Type B pancreatic cell (in vitro differentiated cells): ENCODE results near the gene RSRC1. TPM values are rescaled to one million over a fixed set of nuclear protein-coding genes. Genes with fewer than 3 reads are reported as not detected.
"Not testable (repeated sequence)": the region's sequence is repeated elsewhere in the genome, so short reads cannot be mapped to it uniquely, and the experiment has no call there.

Experiments used
- DNase-seq: peaks from one replicate; pipeline ENCODE4 v3.0.0; 2021; ENCODE audit warnings: mixed read lengths; ENCODE audit not compliant: unreplicated experiment; ENCODE audit errors: extremely low spot score
- H3K27ac Mint-ChIP-seq: 2 replicates; pipeline ENCODE4 v1.8.0; 2021; ENCODE audit warnings: mild to moderate bottlenecking, mixed read lengths
- H3K27me3 Mint-ChIP-seq: 2 replicates; pipeline ENCODE4 v1.8.0; 2021; ENCODE audit warnings: mixed read lengths
- H3K36me3 Mint-ChIP-seq: 2 replicates; pipeline ENCODE4 v1.8.0; 2021; ENCODE audit warnings: mixed read lengths
- H3K4me1 Mint-ChIP-seq: one replicate; pipeline ENCODE4 v1.8.0; 2021; ENCODE audit warnings: mixed read lengths; ENCODE audit not compliant: unreplicated experiment
- H3K4me3 Mint-ChIP-seq: 2 replicates; pipeline ENCODE4 v1.8.0; 2021; ENCODE audit warnings: mild to moderate bottlenecking, mixed read lengths
- H3K9me3 Mint-ChIP-seq: 2 replicates; pipeline ENCODE4 v1.8.0; 2021; ENCODE audit warnings: mixed read lengths
- long read RNA-seq: library from polyadenylated mRNA; unstranded; transcript quantifications from one replicate; pipeline ENCODE4 v2.0.0, GENCODE V29; 2020
- total RNA-seq: library from RNA; stranded (reverse); gene quantifications from 2 replicates; pipeline ENCODE4 v1.2.1, GENCODE V29; 2021; ENCODE audit warnings: low replicate concordance
- TF ChIP-seq, protein P1 (sequence below): fragments of 200-600 bp; sonication (generic); conservative IDR thresholded peaks from 2 replicates; pipeline ENCODE4 v1.5.0; 2021; ENCODE audit warnings: antibody characterized with exemption, mild to moderate bottlenecking

The RSRC1 gene, protein sequence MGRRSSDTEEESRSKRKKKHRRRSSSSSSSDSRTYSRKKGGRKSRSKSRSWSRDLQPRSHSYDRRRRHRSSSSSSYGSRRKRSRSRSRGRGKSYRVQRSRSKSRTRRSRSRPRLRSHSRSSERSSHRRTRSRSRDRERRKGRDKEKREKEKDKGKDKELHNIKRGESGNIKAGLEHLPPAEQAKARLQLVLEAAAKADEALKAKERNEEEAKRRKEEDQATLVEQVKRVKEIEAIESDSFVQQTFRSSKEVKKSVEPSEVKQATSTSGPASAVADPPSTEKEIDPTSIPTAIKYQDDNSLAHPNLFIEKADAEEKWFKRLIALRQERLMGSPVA
- total RNA-seq: 29.3 and 34.6 TPM in 2 replicates
- long read RNA-seq, transcript RSRC1-201 (10 exons, 1,727 nt): minor isoform, 6 of 27 reads
- long read RNA-seq, transcript RSRC1-215 (10 exons, 1,738 nt): major isoform, 9 of 27 reads
- long read RNA-seq, partial matches to known transcripts: 8 of 27 reads
- long read RNA-seq, other reads (novel, unspliced or antisense): 2 of 27 reads

DNA sequence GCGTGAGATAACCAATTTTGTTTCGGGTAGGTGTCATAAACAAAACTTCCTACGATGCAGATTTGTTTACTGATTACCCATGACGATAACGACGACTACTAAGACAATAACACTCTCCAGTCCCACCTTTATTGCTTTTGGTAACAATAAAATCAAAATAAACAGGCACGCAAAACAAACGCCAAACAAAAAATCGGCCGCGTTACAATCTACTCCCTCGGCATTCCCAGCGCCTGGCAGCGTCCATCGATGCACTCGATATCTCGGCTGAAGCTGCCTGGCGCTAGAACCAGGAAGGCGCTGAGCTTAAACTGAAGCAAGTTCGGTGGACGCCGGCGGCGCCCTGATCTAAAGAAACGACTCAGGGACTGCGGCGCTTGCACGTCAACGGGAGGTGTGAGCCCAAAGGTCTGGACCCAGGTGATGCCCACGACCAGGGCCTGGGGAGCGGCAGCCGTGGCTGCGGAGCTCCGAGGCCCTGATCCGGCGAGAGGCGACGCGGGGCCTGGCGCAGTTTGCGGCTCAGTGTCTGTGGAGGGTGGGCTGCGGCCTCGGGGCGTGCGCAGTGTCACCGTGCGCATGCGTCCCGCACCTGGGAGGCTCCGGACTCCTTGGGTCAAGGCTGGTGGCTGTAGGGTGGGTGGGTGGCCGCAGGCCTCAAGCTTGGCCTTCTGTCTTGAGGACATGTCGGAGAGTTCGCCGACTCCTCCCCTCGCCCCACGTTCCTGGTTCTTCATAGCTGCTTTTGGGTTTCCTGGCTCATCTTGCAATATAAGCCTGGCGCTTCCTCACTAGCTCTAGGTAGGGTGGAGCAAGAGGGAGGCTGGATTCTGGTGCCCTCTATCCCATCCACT lies at the start of gene RSRC1:
TSS of gene RSRC1 (plus strand) at position 286 of the 854 bp plus-strand sequence. CDS start 12,016 bp downstream, outside the sequence.
- peak within 1 kb of the TSS; percentile 86 for H3K27ac Mint-ChIP-seq
- peaks cover 49% of the 10 kb centered on the region for H3K27me3 Mint-ChIP-seq
- no peaks in the 10 kb centered on the region for H3K9me3 Mint-ChIP-seq
- TF ChIP-seq, protein P1, sequence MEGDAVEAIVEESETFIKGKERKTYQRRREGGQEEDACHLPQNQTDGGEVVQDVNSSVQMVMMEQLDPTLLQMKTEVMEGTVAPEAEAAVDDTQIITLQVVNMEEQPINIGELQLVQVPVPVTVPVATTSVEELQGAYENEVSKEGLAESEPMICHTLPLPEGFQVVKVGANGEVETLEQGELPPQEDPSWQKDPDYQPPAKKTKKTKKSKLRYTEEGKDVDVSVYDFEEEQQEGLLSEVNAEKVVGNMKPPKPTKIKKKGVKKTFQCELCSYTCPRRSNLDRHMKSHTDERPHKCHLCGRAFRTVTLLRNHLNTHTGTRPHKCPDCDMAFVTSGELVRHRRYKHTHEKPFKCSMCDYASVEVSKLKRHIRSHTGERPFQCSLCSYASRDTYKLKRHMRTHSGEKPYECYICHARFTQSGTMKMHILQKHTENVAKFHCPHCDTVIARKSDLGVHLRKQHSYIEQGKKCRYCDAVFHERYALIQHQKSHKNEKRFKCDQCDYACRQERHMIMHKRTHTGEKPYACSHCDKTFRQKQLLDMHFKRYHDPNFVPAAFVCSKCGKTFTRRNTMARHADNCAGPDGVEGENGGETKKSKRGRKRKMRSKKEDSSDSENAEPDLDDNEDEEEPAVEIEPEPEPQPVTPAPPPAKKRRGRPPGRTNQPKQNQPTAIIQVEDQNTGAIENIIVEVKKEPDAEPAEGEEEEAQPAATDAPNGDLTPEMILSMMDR: no peak
- H3K36me3 Mint-ChIP-seq: peaks cover 16% of the 10 kb centered on the region
- peaks cover 19% of the 10 kb centered on the region for H3K4me1 Mint-ChIP-seq
- H3K4me3 Mint-ChIP-seq: peak within 1 kb of the TSS; percentile 92
- peak; percentile 86 for DNase-seq

DNA sequence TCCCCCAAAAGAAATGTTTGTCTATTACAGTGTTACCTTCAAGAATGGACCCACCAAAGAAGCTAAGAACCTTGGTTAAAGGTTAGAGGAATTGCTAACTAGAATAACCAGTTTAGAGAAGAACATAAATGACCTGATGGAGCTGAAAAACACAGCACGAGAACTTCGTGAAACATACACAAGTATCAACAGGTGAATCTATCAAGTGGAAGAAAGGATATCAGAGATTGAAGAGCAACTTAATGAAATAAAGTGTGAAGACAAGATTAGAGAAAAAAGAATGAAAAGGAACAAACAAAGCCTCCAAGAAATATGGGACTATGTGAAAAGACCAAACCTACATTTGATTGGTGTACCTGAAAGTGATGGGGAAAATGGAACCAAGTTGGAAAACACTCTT lies 44.3 kb upstream of the RSRC1 start:
- not testable (repeated sequence) for H3K9me3 Mint-ChIP-seq, H3K4me3 Mint-ChIP-seq, H3K36me3 Mint-ChIP-seq, H3K4me1 Mint-ChIP-seq, DNase-seq, H3K27ac Mint-ChIP-seq
- peaks cover 13% of the 10 kb centered on the region for H3K27me3 Mint-ChIP-seq

DNA sequence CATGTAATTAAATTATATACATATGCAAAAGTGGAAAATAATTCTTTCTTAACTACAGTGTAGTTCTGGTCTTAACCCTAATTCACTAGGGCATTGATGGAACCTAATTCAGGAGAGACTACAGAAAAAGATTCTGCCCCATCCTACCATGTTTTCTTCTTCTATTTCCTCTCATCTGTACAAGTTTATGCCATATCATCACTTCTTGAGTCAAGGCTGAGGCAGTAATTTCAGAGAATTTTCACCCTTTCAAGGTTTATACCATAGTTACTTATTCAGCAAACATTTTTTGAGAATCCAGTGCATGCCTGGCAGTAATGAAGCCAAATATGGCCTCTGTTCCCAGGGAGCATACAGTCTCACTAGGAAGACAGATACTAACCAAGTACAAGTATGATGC lies 37.1 kb upstream of the RSRC1 start:
- TF ChIP-seq, protein P1: no peak
- Mint-ChIP-seq H3K27me3 (peaks cover 26% of the 10 kb centered on the region), H3K9me3 (no peaks in the 10 kb centered on the region), H3K36me3 (no peaks in the 10 kb centered on the region), H3K4me3 (no peak overlapping the region), H3K27ac (no peak overlapping the region), H3K4me1 (no peaks in the 10 kb centered on the region)
- no peak for DNase-seq

DNA sequence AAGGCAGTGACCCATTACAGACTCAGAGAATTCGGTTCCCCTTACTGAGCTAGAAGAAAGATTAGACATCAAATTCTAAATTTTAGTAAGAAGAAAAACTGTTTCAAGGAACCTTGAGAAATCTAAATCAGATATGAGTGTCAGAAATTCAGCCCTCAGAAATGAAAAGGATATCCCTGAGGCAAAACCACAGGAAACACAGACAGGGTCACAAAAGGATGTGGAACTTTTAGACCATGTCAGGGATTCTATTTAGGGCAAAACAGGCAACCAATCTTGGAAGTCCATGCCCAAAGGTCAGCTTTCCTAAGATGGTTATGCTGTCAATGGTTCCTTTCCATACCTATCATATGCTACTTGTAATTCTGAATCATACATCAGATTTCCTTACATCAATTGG lies 35.3 kb upstream of the RSRC1 start:
- Mint-ChIP-seq H3K4me1 (no peaks in the 10 kb centered on the region), H3K27ac (no peak overlapping the region), H3K4me3 (no peak overlapping the region), H3K9me3 (no peaks in the 10 kb centered on the region), H3K27me3 (peaks cover 24% of the 10 kb centered on the region), H3K36me3 (no peaks in the 10 kb centered on the region)
- TF ChIP-seq, protein P1: no peak
- no peak for DNase-seq

DNA sequence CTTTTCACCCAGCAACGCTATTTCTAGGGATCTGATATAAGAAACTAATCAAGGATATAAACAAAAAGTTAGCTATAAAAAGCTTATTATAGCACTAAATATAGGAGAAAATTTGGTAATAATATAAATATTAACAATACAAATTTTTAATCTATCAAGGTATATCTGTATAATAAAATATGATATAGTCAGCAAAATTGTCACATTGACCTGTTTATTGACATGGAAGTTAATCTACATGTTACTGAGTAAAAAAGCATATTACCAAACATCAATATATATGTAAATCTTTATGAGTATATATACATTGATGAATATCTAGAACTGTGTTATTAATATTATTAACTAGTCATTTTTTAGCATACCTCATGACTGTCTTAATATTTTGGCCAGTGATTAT lies 30.3 kb upstream of the RSRC1 start:
- H3K9me3 Mint-ChIP-seq: no peaks in the 10 kb centered on the region
- TF ChIP-seq, protein P1: no peak
- no peak for DNase-seq
- H3K36me3 Mint-ChIP-seq: no peaks in the 10 kb centered on the region
- H3K27me3 Mint-ChIP-seq: peaks cover 29% of the 10 kb centered on the region
- H3K4me3 Mint-ChIP-seq: no peak overlapping the region
- H3K27ac Mint-ChIP-seq: no peak overlapping the region
- H3K4me1 Mint-ChIP-seq: no peaks in the 10 kb centered on the region
